ENCODE results near the gene CHRNA7.
"Not testable (repeated sequence)": the region's sequence is repeated elsewhere in the genome, so short reads cannot be mapped to it uniquely, and the experiment has no call there.

The CHRNA7 gene

DNA sequence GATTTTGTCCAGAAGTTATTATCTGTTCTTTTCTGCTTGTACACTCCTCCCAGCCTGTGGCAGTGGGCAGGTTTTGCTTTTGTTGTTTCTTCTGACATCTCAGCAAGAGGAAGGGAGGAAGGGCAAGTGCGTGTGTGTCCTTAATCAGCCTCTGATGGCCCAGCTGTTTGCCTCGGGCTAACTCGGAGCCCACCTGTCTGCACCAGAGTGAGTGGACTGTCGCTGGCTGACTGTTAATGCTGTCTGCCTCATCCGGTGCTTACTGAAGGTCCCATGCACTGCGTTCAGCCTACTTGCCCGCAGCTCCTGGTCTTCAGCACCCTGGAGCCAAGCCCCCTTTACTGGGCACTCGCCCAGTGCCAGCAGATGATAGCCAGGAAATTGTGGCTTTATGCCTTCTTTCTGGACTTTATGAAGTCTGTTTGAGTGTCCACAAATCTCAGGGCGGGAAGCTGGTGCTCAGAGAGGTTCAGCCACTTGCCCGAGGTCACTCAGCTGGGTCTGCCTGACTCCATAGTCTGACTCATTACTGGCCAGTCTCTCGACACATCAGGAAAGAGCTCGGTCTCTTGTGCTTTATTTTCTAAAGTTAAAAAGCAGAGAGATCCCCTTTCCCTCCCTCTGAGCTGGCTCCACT, 89.5 kb downstream of the CHRNA7 start:
- DNase-seq = no peak

DNA sequence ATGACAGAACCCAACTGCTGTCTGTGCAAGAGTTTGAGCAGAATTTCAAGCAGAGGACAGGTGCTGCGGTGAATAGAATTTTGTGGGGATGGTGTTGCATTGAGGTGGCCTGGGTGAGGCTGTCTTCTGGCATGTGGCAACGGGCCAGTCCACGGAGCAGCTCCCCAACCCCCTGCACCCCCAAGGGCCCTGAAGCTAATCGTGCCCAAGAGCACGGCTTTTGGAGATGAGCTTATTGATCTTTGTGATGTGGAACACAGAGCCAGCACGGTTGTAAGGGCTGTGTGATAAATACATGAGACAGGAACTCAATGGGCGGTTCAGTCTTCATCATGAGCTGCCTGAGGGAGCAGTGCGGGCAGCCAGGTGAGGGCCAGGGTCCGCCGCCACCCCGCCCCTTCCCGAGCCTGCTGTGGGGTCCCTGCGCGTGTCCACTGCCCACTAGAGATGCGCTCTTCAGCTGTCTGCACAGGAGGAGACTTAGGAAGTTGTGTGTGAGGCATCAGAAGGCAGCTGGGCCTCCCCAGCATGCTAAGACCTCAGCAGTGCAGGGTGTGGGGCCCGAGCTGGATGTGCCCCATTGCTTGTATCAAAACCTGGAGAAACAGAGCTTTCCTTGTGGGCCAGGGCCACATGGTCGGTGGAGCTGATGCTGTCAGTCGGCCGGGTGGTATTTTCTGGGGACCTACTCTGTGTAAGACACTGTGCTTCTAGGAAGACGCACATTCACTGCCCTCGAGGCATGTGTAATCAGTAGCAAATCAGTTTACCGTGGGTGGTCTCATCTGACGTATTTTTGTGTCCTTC, 90.5 kb downstream of the CHRNA7 start:
- DNase-seq = no peak

DNA sequence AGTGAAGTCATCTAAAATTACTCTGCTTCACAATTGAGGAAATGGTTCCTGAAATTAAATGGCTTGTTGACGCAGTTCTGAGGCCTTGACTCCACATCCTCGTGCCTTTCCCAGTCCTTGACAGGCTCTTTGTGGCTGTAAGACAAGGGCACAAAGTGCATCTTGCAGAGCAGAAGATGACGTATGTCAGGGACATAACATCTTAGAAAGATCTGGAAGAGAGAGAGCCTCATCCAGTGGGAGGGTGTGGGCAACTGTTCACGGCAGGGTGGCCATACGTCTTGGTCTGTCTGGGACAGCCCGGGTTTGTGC, 91.0 kb downstream of the CHRNA7 start:
- no peak for DNase-seq

DNA sequence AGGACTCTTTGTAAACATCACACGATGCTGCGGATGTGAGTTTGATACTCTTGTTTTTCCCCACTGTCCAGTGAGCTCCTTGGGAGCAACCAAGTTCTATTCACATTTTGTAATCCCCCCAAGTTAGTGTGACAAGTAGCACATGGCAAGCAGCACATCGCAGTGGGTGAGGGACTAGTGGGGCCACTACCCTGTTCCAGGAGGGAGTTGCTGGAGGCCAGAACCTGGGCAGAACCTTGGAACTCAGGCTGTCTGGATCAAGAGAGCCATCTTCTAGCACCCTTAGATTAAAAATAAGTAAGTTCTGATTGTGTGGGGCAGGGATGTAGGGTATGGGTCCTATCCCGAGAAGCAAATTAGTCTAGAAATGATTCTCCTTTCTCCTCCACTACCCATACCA, 91.7 kb downstream of the CHRNA7 start:
- DNase-seq = no peak

DNA sequence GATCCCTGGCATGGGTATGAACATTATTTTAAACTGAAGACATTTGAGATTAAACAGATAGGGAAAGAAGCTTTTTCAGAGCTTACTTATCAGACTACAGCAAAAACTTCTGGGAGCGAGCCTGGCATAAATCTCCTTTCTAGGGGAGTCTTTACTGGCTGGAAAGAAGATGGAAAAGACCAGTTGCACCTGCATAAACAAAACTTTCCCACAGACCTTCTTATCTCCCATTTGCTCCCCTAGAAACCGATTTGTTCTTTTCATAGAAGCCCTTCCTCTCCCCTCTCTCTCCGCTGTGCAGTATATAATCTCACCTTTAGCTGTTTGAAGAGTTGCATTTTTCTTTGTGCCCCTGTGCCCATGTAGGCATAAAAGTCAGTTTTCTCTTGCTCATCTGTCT, 93.2 kb downstream of the CHRNA7 start:
- no peak for DNase-seq

DNA sequence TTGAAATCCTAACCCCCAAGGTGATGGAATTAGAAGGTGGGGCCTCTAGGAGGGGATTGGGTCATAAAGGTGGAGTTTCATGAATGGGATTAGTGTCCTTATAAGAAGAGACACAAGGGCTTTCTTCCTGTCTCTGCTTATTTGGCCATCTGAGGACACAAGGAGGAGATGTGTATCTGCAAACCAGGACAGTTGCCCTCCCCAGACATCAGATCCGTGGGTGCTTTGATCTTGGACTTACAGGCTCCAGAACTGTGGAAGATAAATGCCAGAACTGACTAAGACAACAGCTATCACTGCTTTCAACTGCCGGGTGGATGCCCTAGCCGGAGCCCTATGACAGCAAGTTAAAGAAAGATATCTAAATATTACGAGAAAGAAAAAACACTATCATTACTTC, 94.4 kb downstream of the CHRNA7 start:
- DNase-seq = no peak

DNA sequence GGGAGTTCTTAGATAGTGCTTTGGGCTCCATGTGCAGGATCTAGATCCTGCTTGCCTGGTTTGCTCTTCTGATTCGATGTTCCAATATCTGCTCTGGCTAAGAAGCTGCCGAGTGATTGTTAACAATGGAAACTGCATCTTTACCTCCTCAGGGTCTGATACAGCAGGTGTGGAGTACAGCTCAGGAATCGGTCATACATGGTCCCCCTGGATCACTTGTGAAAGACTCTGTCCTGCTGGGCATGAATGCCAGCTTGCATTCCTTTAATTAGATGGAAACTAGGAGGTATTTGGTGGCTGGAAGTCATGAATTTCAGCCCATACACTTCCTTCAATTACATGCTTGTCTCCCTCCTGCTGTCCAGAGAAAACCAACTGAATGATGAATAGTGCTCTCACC, 95.3 kb downstream of the CHRNA7 start:
- no peak for DNase-seq

DNA sequence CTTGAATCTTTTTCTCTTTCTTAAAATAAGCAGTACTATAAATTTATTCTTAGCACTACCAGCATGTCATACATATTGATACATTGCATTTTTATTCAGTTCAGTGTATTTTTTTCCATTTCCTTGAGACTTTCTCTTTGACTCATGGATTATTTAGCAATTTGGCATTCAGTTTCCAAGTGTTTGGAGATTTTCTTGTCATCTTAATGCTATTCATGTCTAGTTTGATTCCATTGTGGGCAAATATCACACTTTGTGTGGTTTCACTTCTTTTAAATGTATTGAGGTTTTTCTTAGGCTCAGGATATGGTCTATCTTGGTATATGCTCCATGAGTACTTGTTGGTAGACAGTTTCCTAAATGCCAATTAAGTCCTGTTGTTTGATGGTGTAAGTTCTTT, 99.5 kb downstream of the CHRNA7 start:
- DNase-seq = no peak

DNA sequence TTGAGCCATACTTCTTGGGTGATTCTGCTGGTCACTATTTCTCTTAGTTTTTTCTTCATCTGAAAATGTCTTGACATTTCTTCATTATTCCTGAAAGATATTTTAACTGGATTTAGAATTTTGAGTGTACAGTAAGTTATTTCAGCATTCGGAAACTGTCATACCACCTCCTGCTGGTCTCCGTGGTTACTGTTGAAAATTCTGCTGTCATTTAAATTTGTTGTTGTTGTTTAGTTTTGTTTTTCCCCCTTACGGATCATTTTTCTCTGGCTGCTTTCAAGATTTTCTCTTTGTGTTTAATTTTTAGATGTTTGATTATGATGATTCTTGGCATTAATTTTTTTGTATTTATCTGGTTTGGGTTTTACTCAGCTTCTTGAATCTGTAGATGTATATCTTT, 100.5 kb downstream of the CHRNA7 start:
- DNase-seq = no peak

DNA sequence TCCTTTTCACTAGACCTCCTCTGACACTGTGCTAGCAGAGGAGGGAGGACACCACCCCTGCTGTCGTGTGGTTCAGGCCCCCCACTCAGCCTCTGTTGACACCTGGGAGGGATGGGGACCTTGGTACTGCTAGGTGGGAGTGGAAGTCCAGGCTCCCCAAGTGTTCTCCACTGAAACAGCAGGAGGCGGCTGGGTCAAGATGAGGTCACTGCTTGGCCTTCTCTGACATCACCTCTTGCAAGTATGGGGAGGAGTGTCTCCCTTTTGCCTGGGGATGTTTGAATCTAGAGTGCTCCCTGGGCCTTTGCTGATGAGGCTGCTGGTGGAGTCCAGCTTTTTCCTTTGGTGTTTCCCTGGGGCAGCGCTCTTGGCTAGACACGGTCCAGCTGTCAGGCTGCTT, 101.5 kb downstream of the CHRNA7 start:
- no peak for DNase-seq

DNA sequence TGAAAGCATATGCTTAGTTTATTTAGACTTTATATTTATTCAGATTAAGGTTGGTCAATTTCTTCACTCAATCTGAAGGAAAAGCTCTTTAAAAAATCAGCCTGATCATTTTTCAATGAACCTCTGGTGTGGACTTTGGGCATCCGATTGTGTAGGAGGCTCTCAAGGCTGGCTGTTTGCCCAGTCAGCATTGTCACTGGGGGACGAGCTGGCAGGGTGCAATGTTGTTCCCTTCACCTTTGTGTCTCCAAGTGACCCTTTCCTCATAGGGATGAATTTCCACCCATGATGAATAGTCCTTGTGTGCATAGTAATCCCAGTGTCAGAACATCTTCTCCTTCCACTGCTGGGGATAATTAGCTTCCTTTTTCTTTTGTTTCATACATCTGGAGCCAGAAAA, 102.5 kb downstream of the CHRNA7 start:
- DNase-seq = no peak

DNA sequence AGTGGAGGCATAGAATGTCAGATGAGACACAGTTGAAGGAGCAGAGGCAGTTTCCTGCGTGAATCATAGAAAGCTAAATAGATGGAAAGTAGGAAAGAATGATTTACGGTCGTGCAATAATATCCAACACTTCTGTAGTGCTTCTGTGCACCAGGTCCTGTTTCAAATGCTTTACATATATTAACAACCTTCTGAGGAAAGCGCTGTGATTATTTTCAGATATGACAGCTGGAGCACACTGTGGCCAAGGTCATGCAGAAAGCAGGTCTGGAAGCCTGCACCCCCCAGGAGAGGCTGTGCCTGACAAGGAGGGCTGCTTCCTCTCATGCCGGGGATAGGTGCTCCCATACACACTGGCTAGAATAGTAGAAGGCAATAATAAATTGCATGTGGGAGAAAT, 104.5 kb downstream of the CHRNA7 start:
- DNase-seq = no peak

DNA sequence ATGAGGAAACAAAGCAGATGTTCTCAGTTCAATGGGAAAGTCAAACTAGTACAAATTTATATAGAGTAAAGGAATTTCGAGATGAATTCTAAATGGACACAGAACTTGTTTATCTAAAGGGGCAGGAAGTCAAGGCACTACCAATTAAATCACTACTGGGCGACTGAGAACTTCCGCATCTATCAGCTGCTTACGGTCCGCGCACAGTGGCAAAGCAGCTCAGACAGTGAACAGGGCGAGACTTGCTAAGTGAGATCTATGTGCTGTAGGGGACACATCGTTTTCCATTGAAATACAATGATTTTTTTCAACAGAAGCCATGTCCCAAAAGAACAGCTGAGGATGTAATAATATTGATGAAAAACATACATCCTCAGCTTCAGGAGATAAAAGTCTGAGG, 105.0 kb downstream of the CHRNA7 start:
- DNase-seq = no peak

DNA sequence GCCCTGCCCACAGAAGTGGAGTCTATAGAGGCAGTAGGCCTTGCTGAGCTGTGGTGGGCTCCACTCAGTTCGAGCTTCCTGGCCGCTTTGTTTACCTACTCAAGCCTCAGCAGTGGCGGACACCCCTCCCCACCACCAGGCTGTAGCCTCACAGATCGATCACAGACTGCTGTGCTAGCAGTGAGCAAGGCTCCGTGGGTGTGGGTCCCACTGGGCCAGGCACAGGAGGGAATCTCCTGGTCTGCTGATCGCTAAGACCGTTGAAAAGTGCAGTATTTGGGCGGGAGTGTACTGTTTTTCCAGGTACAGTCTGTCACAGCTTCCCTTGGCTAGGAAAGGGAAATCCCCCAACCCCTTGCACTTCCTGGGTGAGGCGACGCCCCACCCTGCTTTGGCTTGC, 115.2 kb downstream of the CHRNA7 start:
- DNase-seq = not testable (repeated sequence)

DNA sequence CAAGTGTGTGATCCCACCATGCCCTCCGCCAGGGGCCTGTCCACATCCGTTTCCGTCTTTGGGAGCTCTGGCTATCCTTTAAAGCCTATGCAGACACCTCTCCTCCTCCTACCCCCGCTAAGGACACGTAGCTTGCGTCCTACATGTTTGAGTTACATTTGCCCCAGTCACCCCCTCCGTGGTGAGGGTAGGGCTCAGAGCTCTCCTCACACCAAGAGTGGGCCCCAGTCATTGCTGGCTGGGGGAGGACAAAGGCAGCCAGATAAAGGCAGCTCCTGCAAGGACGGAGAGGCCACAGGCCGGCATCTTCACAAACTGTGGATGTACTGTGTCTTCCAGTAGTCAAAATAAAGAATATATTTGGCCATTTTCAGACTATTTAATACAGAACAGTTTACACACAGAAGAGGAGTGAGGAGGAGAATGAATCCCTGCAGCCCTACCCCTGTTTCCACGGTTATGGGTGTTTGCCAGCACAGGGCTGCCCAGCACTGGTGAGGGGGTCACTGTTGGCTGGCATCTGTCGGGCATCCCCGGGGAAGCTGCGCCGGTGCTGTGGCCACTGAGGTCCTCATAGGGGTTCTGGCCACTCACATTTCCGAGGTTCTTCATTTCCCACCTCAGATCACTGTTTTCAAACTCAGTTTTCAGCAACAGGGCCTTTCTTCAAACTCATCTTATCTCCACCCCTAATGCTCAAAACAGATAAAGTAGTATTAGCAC, 118.7 kb downstream of the CHRNA7 start:
- no peak for DNase-seq

DNA sequence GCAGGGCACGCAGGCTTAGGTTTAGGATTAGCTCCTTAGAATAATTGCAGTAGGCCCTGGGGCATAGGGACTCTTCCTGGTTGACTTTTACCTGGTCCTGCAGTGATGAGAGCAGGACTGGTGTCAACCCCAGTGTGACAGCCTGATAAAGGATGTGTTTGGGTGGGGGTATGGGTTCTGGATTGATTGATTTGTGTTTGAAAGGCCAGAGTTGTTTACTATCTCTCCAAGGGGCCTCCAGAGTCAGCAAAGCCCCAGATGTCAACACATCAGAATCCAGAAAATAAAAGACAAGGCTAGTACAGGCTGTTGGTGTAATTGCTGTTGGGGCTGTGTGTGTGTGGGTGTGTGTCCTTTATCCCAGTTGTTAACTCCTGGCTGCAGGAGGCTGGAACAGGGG, 122.3 kb downstream of the CHRNA7 start:
- DNase-seq = no peak

DNA sequence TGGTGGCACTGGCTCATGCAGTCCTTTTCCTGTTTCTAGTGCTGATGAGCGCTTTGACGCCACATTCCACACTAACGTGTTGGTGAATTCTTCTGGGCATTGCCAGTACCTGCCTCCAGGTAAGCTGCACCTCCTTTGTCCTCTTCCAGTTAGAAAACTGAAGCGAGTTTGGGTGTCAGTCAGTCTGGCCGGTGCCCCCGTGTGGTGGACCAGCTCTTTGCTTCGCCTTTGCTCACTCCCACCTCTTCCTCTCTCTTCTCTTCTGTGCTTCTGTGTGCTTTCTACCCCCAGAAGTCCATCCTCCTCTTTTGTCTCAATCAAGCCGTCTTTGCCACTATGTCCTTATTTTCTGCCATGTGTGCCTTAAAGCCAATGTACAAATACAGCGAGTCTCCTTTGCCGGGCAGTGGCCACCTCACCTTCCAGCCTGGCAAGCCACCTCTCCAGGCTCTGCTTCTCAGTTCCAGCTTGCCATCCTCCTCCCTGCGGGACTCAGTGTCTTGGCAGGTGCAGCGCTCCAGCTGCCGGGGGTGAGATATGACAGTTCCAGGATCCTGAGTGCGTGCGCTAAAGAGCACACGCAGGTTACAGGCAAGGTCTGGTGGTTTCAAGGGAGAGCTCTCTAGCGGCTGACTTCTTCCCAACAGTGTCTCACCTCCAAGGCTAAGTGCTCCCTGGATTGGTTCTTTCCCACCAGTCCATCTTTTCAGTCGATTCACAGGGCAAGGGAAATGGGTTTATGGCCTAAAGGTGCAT, 123.7 kb downstream of the CHRNA7 start:
- DNase-seq = not testable (repeated sequence)

DNA sequence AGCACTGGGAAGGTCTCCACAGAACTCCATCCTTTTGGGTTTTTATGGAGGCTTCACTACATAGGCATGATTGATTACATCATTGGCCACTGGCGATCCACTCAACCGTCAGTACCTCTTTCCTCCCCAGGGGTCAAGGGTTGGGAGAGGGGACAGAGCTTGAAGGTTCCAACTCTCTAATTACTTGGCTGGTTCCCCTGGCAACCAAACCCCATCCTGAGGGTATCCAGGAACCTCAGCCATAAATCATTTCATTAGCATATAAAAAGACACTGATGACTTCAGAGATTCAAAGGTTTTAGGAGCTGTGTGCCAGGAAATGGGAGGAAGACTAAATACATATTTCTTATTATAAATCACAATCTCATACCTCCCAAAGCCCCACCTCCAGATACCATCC, 131.8 kb downstream of the CHRNA7 start:
- DNase-seq = not testable (repeated sequence)

DNA sequence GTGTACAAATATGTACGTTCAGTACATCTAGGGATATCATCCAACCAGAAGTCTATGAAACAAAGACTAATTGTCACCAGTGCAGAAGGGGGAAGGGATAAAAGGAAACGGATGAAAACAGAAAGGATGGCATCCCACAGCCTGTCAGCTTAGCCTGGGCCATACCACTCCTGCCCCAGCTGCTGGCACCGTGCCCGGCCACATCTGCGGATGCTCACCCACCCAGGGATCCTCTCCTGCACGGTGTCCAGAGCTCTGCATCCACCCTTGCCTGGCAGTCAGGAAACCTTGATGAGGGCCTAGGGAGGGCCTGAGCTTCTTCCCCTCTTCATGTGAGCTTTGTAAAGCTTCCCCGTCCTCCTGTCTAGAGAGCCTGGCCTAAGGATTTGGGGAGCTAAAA, 133.8 kb downstream of the CHRNA7 start:
- not testable (repeated sequence) for DNase-seq

DNA sequence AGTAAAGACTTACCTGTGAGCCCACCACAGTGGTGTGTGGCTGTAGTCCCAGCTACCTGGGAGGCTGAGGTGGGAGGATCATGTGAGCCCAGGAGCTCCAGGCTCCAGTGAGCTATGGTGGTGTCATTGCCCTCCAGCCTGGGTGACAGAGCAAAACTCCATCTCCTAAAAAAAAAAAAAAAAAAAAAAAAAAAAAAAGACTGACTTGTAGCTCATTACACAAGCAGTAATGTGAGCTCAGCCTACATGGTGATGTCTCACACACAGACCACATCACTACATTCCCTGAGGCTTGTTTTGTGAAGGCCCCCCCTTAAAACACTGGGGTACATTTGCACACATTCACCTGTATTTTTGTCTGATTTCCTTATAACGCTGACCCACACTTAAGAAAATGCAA, 134.4 kb downstream of the CHRNA7 start:
- DNase-seq = not testable (repeated sequence)

DNA sequence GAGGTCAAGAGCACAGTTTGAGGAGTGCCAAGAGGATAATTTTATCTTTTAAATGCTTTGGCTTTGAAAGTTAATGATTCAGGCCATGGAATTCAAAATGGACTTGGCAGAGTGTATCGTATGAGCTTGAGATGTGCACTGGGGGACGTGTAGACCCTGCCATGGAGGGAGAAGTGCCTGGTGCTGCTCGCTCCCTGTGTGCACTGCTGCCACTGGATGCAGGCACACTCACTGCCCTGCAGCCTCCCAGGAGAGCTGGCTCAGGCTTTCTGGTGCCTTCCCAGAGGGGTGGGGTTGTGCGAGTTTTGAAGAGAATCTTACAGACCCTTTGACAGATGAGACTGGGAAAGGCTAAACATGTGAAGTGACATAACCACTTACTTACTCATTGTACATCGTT, 135.5 kb downstream of the CHRNA7 start:
- not testable (repeated sequence) for DNase-seq

DNA sequence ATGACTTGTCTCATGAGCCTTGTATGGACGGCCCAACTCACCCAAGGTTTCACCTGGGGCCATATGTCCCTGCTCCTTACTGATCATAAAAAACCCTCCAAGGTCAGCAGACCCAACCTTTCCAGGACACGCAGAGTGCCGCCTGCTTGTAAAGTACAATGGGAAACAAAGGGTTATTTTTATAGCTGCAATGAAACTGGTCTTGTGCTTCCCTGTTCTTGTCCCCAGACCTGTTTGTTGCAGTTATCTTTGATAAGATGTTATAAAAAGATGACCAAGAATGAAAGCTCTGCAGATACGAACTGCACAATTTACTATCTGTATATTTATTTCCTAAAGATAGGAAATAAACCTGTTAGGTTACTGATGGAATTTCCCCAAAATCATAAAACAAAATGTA, 136.0 kb downstream of the CHRNA7 start:
- DNase-seq = not testable (repeated sequence)

Measured in nucleus accumbens (tissue), 56 donors.